Ectodermal cell (in vitro differentiated cells): ENCODE data around the gene CAV1.

ENCODE experiments used
- H3K27ac ChIP-seq: 2 replicates; pipeline ENCODE4 v1.7.0; 2013; ENCODE audit warnings: mild to moderate bottlenecking, low read depth, low read length; ENCODE audit not compliant: insufficient read depth, poor library complexity, severe bottlenecking
- H3K27me3 ChIP-seq: 2 replicates; pipeline ENCODE4 v1.7.0; 2013; ENCODE audit warnings: mild to moderate bottlenecking, low read length; ENCODE audit not compliant: insufficient read depth, control insufficient read depth, poor library complexity, severe bottlenecking
- H3K36me3 ChIP-seq: one replicate; pipeline ENCODE4 v1.7.0; 2013; ENCODE audit warnings: low read length; ENCODE audit not compliant: control insufficient read depth, insufficient read depth
- H3K4me1 ChIP-seq: one replicate; pipeline ENCODE4 v1.7.0; 2013; ENCODE audit warnings: low read length; ENCODE audit not compliant: control insufficient read depth, insufficient read depth
- H3K4me3 ChIP-seq: 2 replicates; pipeline ENCODE4 v1.7.0; 2013; ENCODE audit warnings: low read depth, low read length, control low read depth; ENCODE audit not compliant: insufficient read depth
- H3K9me3 ChIP-seq: 2 replicates; pipeline ENCODE4 v1.7.0; 2013; ENCODE audit warnings: mild to moderate bottlenecking, low read length, moderate library complexity; ENCODE audit not compliant: control insufficient read depth
- WGBS, 2 experiments: methylation state at CpG; one replicate each; pipeline ENCODE4 v1.1.7; 2013; ENCODE audit warnings: missing lambda C conversion rate in 2 of 2; 5-methylcytosine and 5-hydroxymethylcytosine counted together

The CAV1 gene

GRCh38 chr7:116566666-116567065 is 41.8 kb downstream of the CAV1 start:
- no peaks in the 10 kb centered on the region for H3K4me1 ChIP-seq
- H3K27me3 ChIP-seq: no peaks in the 10 kb centered on the region
- H3K27ac ChIP-seq: no peak overlapping the region
- H3K4me3 ChIP-seq: no peak overlapping the region
- H3K9me3 ChIP-seq: no peaks in the 10 kb centered on the region
- no peaks in the 10 kb centered on the region for H3K36me3 ChIP-seq

GRCh38 chr7:116569737-116570136 is 44.9 kb downstream of the CAV1 start:
- H3K4me3 ChIP-seq: no peak overlapping the region
- 92 to 95% methylated on average over 3 of the region's 3 CpGs for WGBS, 2 experiments
- H3K36me3 ChIP-seq: no peaks in the 10 kb centered on the region
- H3K27ac ChIP-seq: no peak overlapping the region
- H3K27me3 ChIP-seq: no peaks in the 10 kb centered on the region
- H3K4me1 ChIP-seq: no peaks in the 10 kb centered on the region
- H3K9me3 ChIP-seq: no peaks in the 10 kb centered on the region

GRCh38 chr7:116570306-116570705 is 45.5 kb downstream of the CAV1 start:
- no peaks in the 10 kb centered on the region for H3K9me3 ChIP-seq
- no peak overlapping the region for H3K27ac ChIP-seq
- H3K27me3 ChIP-seq: no peaks in the 10 kb centered on the region
- no peaks in the 10 kb centered on the region for H3K4me1 ChIP-seq
- no peaks in the 10 kb centered on the region for H3K36me3 ChIP-seq
- H3K4me3 ChIP-seq: no peak overlapping the region

GRCh38 chr7:116571037-116571436 is 46.2 kb downstream of the CAV1 start:
- Histone ChIP-seq H3K36me3 (no peaks in the 10 kb centered on the region), H3K27me3 (no peaks in the 10 kb centered on the region), H3K4me1 (no peaks in the 10 kb centered on the region), H3K27ac (no peak overlapping the region), H3K9me3 (no peaks in the 10 kb centered on the region), H3K4me3 (no peak overlapping the region)
- 83% methylated on average over 1 of the region's 1 CpG; no CpG with 5 or more reads in 1 of the 2 experiments for WGBS, 2 experiments

GRCh38 chr7:116571552-116571951 is 46.7 kb downstream of the CAV1 start:
- no peaks in the 10 kb centered on the region for H3K9me3 ChIP-seq
- H3K27ac ChIP-seq: no peak overlapping the region
- no peaks in the 10 kb centered on the region for H3K27me3 ChIP-seq
- no peak overlapping the region for H3K4me3 ChIP-seq
- WGBS, 2 experiments: 70 to 88% methylated on average over 1 to 2 of the region's 2 CpGs
- no peaks in the 10 kb centered on the region for H3K36me3 ChIP-seq
- no peaks in the 10 kb centered on the region for H3K4me1 ChIP-seq

- H3K27me3 ChIP-seq: no peaks in the 10 kb centered on the region
- no peak overlapping the region for H3K4me3 ChIP-seq
- no peaks in the 10 kb centered on the region for H3K36me3 ChIP-seq
- WGBS, 2 experiments: 95% methylated on average over 2 to 3 of the region's 3 CpGs
- H3K27ac ChIP-seq: no peak overlapping the region
- no peaks in the 10 kb centered on the region for H3K4me1 ChIP-seq
- no peaks in the 10 kb centered on the region for H3K9me3 ChIP-seq
These were observed 47.2 kb downstream of the CAV1 start for GRCh38 chr7:116572036-116572435.

GRCh38 chr7:116573541-116573940 is 48.7 kb downstream of the CAV1 start:
- Histone ChIP-seq H3K27ac (no peak overlapping the region), H3K4me1 (no peaks in the 10 kb centered on the region), H3K27me3 (no peaks in the 10 kb centered on the region), H3K36me3 (no peaks in the 10 kb centered on the region), H3K9me3 (no peaks in the 10 kb centered on the region), H3K4me3 (no peak overlapping the region)

- 85 to 95% methylated on average over 2 of the region's 2 CpGs for WGBS, 2 experiments
- H3K27me3 ChIP-seq: no peaks in the 10 kb centered on the region
- no peak overlapping the region for H3K27ac ChIP-seq
- H3K4me3 ChIP-seq: no peak overlapping the region
- H3K36me3 ChIP-seq: no peaks in the 10 kb centered on the region
- H3K4me1 ChIP-seq: no peaks in the 10 kb centered on the region
- H3K9me3 ChIP-seq: no peaks in the 10 kb centered on the region
These were observed 49.4 kb downstream of the CAV1 start for GRCh38 chr7:116574025-116574822.

- H3K4me1 ChIP-seq: no peaks in the 10 kb centered on the region
- no CpG with 5 or more reads among the region's 1 CpG for WGBS, 2 experiments
- no peaks in the 10 kb centered on the region for H3K36me3 ChIP-seq
- H3K27ac ChIP-seq: no peak overlapping the region
- H3K9me3 ChIP-seq: no peaks in the 10 kb centered on the region
- no peaks in the 10 kb centered on the region for H3K27me3 ChIP-seq
- H3K4me3 ChIP-seq: no peak overlapping the region
These were observed 51.0 kb downstream of the CAV1 start for GRCh38 chr7:116575853-116576252.

GRCh38 chr7:116576350-116577319 is 51.8 kb downstream of the CAV1 start:
- WGBS, 2 experiments: 91 to 92% methylated on average over 5 to 7 of the region's 7 CpGs
- H3K36me3 ChIP-seq: no peaks in the 10 kb centered on the region
- no peak overlapping the region for H3K27ac ChIP-seq
- no peaks in the 10 kb centered on the region for H3K4me1 ChIP-seq
- no peaks in the 10 kb centered on the region for H3K27me3 ChIP-seq
- no peak overlapping the region for H3K4me3 ChIP-seq
- no peaks in the 10 kb centered on the region for H3K9me3 ChIP-seq
